ENCODE data around the gene ALDH3B2.

GRCh38 chr11:67633758-67634365 lies 40.6 kb downstream of the ALDH3B2 start:
- TF ChIP-seq POLR2AphosphoS5 (IDR thresholded peaks at IDR 0.05; ENCODE audit: low read depth, low read length): no peak
- no peak for TF ChIP-seq POLR2A (IDR thresholded peaks at IDR 0.05; ENCODE audit: low read depth, low read length)

All from GM12892 (cell line).